ENCODE measurements around the gene CDK19.

- TF ChIP-seq POLR2A (IDR thresholded peaks at IDR 0.05; ENCODE audit: low read length) (no peak), GATA1 (IDR thresholded peaks at IDR 0.05; ENCODE audit: low read depth, low read length) (no peak)
These were observed 54.7 kb downstream of the CDK19 start for GRCh38 chr6:110760589-110760988.

Measured in erythroblast (primary cell).